ENCODE results near the gene FMC1. TPM values are rescaled to one million over a fixed set of nuclear protein-coding genes. Genes with fewer than 3 reads are reported as not detected.

FMC1 gene
- 10 to 100 TPM in 1 of 2 donors, 1 to 10 TPM in 1; 8.7 to 12.4 TPM for total RNA-seq
- 10 to 100 TPM; 14.0 to 44.6 TPM for polyA plus RNA-seq
- long read RNA-seq, donor 1, transcript FMC1-201 (2 exons, 1,210 nt) = major isoform, 45 of 48 reads
- long read RNA-seq, donor 1, partial matches to known transcripts = 0 of 48 reads
- long read RNA-seq, donor 1, other reads (novel, unspliced or antisense) = 0 of 48 reads
- long read RNA-seq, donor 2, transcript FMC1-201 (2 exons, 1,210 nt) = major isoform, 19 of 19 reads
- long read RNA-seq, donor 2, partial matches to known transcripts = 0 of 19 reads
- long read RNA-seq, donor 2, other reads (novel, unspliced or antisense) = 0 of 19 reads
- long read RNA-seq, donor 3, transcript FMC1-201 (2 exons, 1,210 nt) = major isoform, 26 of 26 reads
- long read RNA-seq, donor 3, partial matches to known transcripts = 0 of 26 reads
- long read RNA-seq, donor 3, other reads (novel, unspliced or antisense) = 0 of 26 reads
- long read RNA-seq, donor 4, transcript FMC1-201 (2 exons, 1,210 nt) = major isoform, 23 of 23 reads
- long read RNA-seq, donor 4, partial matches to known transcripts = 0 of 23 reads
- long read RNA-seq, donor 4, other reads (novel, unspliced or antisense) = 0 of 23 reads
- long read RNA-seq, donor 5, transcript FMC1-203 (2 exons, 460 nt) = minor isoform, 7 of 59 reads
- long read RNA-seq, donor 5, transcript FMC1-201 (2 exons, 1,210 nt) = major isoform, 52 of 59 reads
- long read RNA-seq, donor 5, partial matches to known transcripts = 0 of 59 reads
- long read RNA-seq, donor 5, other reads (novel, unspliced or antisense) = 0 of 59 reads

GRCh38 chr7:139341058-139341775 lies at the start of gene FMC1:
Gene FMC1, plus strand, starts transcription at chr7:139341337. Its CDS starts 48 bp downstream, at chr7:139341385.
- TF ChIP-seq, protein P1, sequence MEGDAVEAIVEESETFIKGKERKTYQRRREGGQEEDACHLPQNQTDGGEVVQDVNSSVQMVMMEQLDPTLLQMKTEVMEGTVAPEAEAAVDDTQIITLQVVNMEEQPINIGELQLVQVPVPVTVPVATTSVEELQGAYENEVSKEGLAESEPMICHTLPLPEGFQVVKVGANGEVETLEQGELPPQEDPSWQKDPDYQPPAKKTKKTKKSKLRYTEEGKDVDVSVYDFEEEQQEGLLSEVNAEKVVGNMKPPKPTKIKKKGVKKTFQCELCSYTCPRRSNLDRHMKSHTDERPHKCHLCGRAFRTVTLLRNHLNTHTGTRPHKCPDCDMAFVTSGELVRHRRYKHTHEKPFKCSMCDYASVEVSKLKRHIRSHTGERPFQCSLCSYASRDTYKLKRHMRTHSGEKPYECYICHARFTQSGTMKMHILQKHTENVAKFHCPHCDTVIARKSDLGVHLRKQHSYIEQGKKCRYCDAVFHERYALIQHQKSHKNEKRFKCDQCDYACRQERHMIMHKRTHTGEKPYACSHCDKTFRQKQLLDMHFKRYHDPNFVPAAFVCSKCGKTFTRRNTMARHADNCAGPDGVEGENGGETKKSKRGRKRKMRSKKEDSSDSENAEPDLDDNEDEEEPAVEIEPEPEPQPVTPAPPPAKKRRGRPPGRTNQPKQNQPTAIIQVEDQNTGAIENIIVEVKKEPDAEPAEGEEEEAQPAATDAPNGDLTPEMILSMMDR (IDR thresholded peaks at IDR 0.05; ENCODE audit: control extremely low read depth, extremely low read depth) = peak; percentile 18
- Histone ChIP-seq H3K9me3 (ENCODE audit: control insufficient read depth in 4 of 4, insufficient read depth in 3 of 4, low read length in 3 of 4) (no peaks in the 10 kb centered on the region), H3K9ac (ENCODE audit: insufficient read depth in 1 of 2, low read length in 2 of 2) (peak within 1 kb of the TSS; percentile 98 to 99), H3K4me1 (ENCODE audit: control insufficient read depth in 5 of 5, insufficient read depth in 5 of 5, low read length in 5 of 5) (peaks cover 3 to 14% (median 6%) of the 10 kb centered on the region in 5 donors), H3K27me3 (ENCODE audit: control insufficient read depth in 3 of 3, insufficient read depth in 3 of 3, low read length in 2 of 3) (no peaks in the 10 kb centered on the region), H3K4me3 (peak within 1 kb of the TSS; percentile 85), H3K36me3 (ENCODE audit: control insufficient read depth in 4 of 4, insufficient read depth in 4 of 4, low read length in 4 of 4) (peaks cover 0 to 2% (median 0%) of the 10 kb centered on the region in 4 donors), H3K27ac (ENCODE audit: low read depth in 1 of 2, low read length in 1 of 2) (peak within 1 kb of the TSS; percentile 98 to 100)
- DNase-seq (peak; percentile 96 to 98 (median 97)), ATAC-seq (ENCODE audit: insufficient read depth, low FRiP score) (peak; percentile 80)
- 0% methylated on average over 54 of the region's 54 CpGs for WGBS, 2 donors

DNA sequence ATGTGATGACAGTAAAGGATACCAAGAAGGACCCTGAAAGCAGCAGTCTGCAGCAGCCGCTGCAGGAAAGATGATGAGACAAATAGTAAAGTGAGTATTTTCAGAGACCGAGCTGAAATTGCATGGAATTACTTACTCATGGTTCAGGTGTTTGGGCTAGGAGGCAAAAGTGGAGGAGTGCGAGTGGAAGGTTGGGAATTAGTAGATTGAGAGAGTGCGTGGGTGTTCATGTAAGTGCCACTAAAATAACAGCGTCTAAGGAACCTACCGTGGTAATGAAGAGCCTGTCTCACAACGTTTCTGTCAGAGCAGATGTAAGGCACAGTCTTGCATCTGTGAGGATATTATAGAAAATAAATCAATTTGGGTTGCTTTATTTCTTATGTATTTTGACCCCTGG lies 48.3 kb upstream of the FMC1 start:
- 92 to 98% methylated on average over 7 of the region's 7 CpGs for WGBS, 2 donors
- no peak for DNase-seq
- no peaks in the 10 kb centered on the region for H3K27me3 ChIP-seq (ENCODE audit: control insufficient read depth in 3 of 3, insufficient read depth in 3 of 3, low read length in 2 of 3)
- no peaks in the 10 kb centered on the region for H3K9me3 ChIP-seq (ENCODE audit: control insufficient read depth in 4 of 4, insufficient read depth in 3 of 4, low read length in 3 of 4)
- H3K4me3 ChIP-seq = no peak overlapping the region
- peaks cover 4 to 25% (median 9%) of the 10 kb centered on the region in 4 donors for H3K36me3 ChIP-seq (ENCODE audit: control insufficient read depth in 4 of 4, insufficient read depth in 4 of 4, low read length in 4 of 4)
- ATAC-seq (ENCODE audit: insufficient read depth, low FRiP score) = no peak
- no peaks in the 10 kb centered on the region for H3K4me1 ChIP-seq (ENCODE audit: control insufficient read depth in 5 of 5, insufficient read depth in 5 of 5, low read length in 5 of 5)
- TF ChIP-seq, protein P1 (IDR thresholded peaks at IDR 0.05; ENCODE audit: control extremely low read depth, extremely low read depth) = no peak
- H3K27ac ChIP-seq (ENCODE audit: low read depth in 1 of 2, low read length in 1 of 2) = no peak overlapping the region
- H3K9ac ChIP-seq (ENCODE audit: insufficient read depth in 1 of 2, low read length in 2 of 2) = no peak overlapping the region

- DNase-seq = no peak
- no peak overlapping the region for H3K4me3 ChIP-seq
- TF ChIP-seq, protein P1 (IDR thresholded peaks at IDR 0.05; ENCODE audit: control extremely low read depth, extremely low read depth) = no peak
- no peaks in the 10 kb centered on the region for H3K9me3 ChIP-seq (ENCODE audit: control insufficient read depth in 4 of 4, insufficient read depth in 3 of 4, low read length in 3 of 4)
- no peak overlapping the region for H3K27ac ChIP-seq (ENCODE audit: low read depth in 1 of 2, low read length in 1 of 2)
- peaks cover 1 to 25% (median 6%) of the 10 kb centered on the region in 4 donors for H3K36me3 ChIP-seq (ENCODE audit: control insufficient read depth in 4 of 4, insufficient read depth in 4 of 4, low read length in 4 of 4)
- no peak for ATAC-seq (ENCODE audit: insufficient read depth, low FRiP score)
- no peaks in the 10 kb centered on the region for H3K27me3 ChIP-seq (ENCODE audit: control insufficient read depth in 3 of 3, insufficient read depth in 3 of 3, low read length in 2 of 3)
- H3K4me1 ChIP-seq (ENCODE audit: control insufficient read depth in 5 of 5, insufficient read depth in 5 of 5, low read length in 5 of 5) = no peaks in the 10 kb centered on the region
- 92 to 99% methylated on average over 2 of the region's 2 CpGs for WGBS, 2 donors
- H3K9ac ChIP-seq (ENCODE audit: insufficient read depth in 1 of 2, low read length in 2 of 2) = no peak overlapping the region
These were observed 47.6 kb upstream of the FMC1 start for GRCh38 chr7:139293534-139293933.
